ENCODE measurements around the gene PTX4. TPM values are rescaled to one million over a fixed set of nuclear protein-coding genes. Genes with fewer than 3 reads are reported as not detected.

Gene PTX4
- total RNA-seq, 1 experiment from 2014 or later: 0.22 TPM

DNA sequence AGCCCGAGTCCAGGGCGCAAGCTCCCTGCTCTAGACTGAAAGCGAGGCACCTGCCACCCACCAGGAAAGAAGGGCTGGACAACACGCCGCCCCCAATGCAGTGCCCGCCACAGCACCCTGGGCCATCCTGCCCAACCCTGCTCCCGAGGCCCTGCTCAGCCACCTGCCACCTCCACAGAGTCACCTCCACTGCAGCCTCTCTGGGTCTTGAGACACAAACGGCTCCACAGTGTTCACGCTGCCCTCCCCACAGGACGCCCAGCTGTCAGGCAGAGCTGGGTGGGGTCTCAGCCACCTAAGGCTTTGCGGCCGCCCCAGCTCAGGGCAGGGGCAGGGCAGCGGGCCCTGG is 23.2 kb downstream of the PTX4 start:
- no peaks in the 10 kb centered on the region for H3K9me3 ChIP-seq (ENCODE audit: low read length)
- no peak overlapping the region for H3K9ac ChIP-seq (ENCODE audit: low read length)
- no peaks in the 10 kb centered on the region for H3K9me2 ChIP-seq (replicated peaks; ENCODE audit: low read length)
- ChIA-PET CTCF (no interaction called here), POLR2A (ENCODE audit: unreplicated experiment) (no interaction called here)
- intact Hi-C loops (cut with micrococcal nuclease): no loop called here
- ATAC-seq (no peak), DNase-seq (no peak)
- no peaks in the 10 kb centered on the region for H3K27me3 ChIP-seq (ENCODE audit: low read length)
- H4K20me1 ChIP-seq (ENCODE audit: low read length): no peaks in the 10 kb centered on the region
- no peak overlapping the region for H3K4me2 ChIP-seq (ENCODE audit: low read length)
- H3K4me1 ChIP-seq (ENCODE audit: insufficient read depth, low read length): no peaks in the 10 kb centered on the region; the same call in 1 of the 2 replicates
- no peak overlapping the region for H2AFZ ChIP-seq (ENCODE audit: low read length)
- no peaks in the 10 kb centered on the region for H3F3A ChIP-seq (ENCODE audit: low read length, unreplicated experiment)
- peaks cover 17% of the 10 kb centered on the region; the same call in 1 of the 2 replicates for H3K79me2 ChIP-seq (ENCODE audit: low read length)
- TF ChIP-seq EZH2phosphoT487 (IDR thresholded peaks at IDR 0.05; ENCODE audit: borderline replicate concordance, low read length) (no peak), EZH2 (IDR thresholded peaks at IDR 0.05; ENCODE audit: low read length, unreplicated experiment) (no peak)
- TF ChIP-seq, protein P1, sequence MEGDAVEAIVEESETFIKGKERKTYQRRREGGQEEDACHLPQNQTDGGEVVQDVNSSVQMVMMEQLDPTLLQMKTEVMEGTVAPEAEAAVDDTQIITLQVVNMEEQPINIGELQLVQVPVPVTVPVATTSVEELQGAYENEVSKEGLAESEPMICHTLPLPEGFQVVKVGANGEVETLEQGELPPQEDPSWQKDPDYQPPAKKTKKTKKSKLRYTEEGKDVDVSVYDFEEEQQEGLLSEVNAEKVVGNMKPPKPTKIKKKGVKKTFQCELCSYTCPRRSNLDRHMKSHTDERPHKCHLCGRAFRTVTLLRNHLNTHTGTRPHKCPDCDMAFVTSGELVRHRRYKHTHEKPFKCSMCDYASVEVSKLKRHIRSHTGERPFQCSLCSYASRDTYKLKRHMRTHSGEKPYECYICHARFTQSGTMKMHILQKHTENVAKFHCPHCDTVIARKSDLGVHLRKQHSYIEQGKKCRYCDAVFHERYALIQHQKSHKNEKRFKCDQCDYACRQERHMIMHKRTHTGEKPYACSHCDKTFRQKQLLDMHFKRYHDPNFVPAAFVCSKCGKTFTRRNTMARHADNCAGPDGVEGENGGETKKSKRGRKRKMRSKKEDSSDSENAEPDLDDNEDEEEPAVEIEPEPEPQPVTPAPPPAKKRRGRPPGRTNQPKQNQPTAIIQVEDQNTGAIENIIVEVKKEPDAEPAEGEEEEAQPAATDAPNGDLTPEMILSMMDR (conservative IDR thresholded peaks at IDR 0.05; ENCODE audit: low read depth, low read length): no peak
- no peaks in the 10 kb centered on the region for H3K36me3 ChIP-seq (ENCODE audit: low read depth, low read length)
- H3K27ac ChIP-seq (ENCODE audit: low read length): no peak overlapping the region
- BruUV-seq (replicated peaks): no TSS peak
- H3K4me3 ChIP-seq (ENCODE audit: low read length): no peak overlapping the region

DNA sequence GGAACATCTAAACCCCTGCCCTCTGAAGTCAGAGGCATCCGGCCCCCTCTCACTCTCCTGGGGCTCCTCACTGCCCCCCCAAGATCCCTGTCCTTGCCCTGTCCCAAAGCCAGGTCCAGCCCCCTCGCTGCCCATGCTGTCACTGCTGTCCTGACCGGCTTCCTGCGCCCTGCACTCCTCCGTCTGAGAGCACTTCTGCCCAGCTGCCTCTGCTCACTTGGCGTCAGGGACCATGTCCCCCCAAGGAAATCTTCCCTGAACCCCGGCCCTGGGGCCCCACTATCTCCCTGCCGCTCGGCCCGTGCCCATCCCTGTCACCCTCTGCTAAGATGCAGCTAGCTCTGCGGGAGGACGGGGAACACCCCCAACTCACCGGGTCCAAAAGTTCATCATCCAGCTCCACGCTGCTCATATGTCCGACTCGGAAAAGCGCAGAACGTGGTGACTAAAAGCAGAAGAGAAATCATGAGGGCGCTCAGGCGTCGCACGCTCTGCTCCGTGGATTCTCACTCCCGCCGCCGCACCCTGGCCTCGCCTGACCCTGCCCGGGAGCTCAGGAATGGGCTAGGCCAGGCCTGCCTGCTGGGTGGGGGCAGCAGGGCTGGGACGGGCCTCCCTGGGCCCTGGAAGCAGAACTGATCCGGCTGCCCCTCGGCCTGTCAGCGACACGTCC is 23.7 kb downstream of the PTX4 start:
- no peak overlapping the region for H2AFZ ChIP-seq (ENCODE audit: low read length)
- intact Hi-C loops (cut with micrococcal nuclease): no loop called here
- H3K27me3 ChIP-seq (ENCODE audit: low read length): no peaks in the 10 kb centered on the region
- H3F3A ChIP-seq (ENCODE audit: low read length, unreplicated experiment): no peaks in the 10 kb centered on the region
- ATAC-seq (no peak), DNase-seq (no peak)
- peaks cover 16% of the 10 kb centered on the region; the same call in 1 of the 2 replicates for H3K79me2 ChIP-seq (ENCODE audit: low read length)
- H3K9ac ChIP-seq (ENCODE audit: low read length): no peak overlapping the region
- TF ChIP-seq EZH2phosphoT487 (IDR thresholded peaks at IDR 0.05; ENCODE audit: borderline replicate concordance, low read length) (no peak), EZH2 (IDR thresholded peaks at IDR 0.05; ENCODE audit: low read length, unreplicated experiment) (no peak)
- TF ChIP-seq, protein P1 (conservative IDR thresholded peaks at IDR 0.05; ENCODE audit: low read depth, low read length): no peak
- no peaks in the 10 kb centered on the region for H4K20me1 ChIP-seq (ENCODE audit: low read length)
- no peaks in the 10 kb centered on the region for H3K36me3 ChIP-seq (ENCODE audit: low read depth, low read length)
- H3K4me1 ChIP-seq (ENCODE audit: insufficient read depth, low read length): no peaks in the 10 kb centered on the region; the same call in 1 of the 2 replicates
- no TSS peak for BruUV-seq (replicated peaks)
- no peaks in the 10 kb centered on the region for H3K9me2 ChIP-seq (replicated peaks; ENCODE audit: low read length)
- no peaks in the 10 kb centered on the region for H3K9me3 ChIP-seq (ENCODE audit: low read length)
- POLR2A ChIA-PET (ENCODE audit: unreplicated experiment): no interaction called here
- CTCF ChIA-PET: no interaction called here
- no peak overlapping the region for H3K27ac ChIP-seq (ENCODE audit: low read length)
- H3K4me2 ChIP-seq (ENCODE audit: low read length): no peak overlapping the region
- no peak overlapping the region for H3K4me3 ChIP-seq (ENCODE audit: low read length)

DNA sequence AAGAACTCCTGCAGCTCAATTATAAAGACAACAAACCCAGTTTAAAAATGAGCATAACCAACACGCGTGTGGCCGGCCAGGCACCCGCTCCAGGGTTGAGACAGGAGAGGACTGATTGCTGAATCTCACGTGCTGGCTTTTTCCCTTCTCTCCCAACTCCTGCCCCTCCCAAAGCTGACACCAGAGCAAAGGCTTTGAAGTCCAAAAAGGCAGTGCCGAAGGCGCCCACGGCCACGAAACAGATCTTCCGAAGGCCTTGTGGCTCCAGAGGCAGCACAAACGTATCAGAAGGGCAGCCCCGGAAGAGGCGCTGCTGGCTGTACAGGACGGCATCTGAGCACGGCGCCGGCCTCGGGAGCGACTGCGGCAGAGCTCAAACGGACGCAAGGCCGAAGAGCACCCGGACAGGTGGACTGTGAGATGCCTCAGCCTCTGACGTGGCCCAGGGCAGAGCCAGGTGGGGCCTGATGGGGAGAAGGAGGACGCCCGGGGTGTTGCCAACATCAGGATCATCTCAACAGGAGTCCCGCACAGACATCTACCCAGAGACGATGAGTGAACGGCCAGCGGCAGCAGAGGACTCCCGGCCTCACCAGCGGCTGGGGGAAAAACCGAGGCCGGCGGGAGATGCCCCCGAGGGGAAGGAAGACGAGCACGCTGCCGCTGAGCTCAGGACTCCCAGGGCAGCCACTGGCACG is 24.4 kb downstream of the PTX4 start:
- H4K20me1 ChIP-seq (ENCODE audit: low read length): no peaks in the 10 kb centered on the region
- no peaks in the 10 kb centered on the region for H3K9me3 ChIP-seq (ENCODE audit: low read length)
- no peak overlapping the region for H3K9ac ChIP-seq (ENCODE audit: low read length)
- H3K79me2 ChIP-seq (ENCODE audit: low read length): 0 out of 2 replicates have a peak, but pooled peaks cover 11% of the 10 kb centered on the region
- DNase-seq (no peak), ATAC-seq (no peak)
- no peak overlapping the region for H2AFZ ChIP-seq (ENCODE audit: low read length)
- H3K4me2 ChIP-seq (ENCODE audit: low read length): no peak overlapping the region
- H3K36me3 ChIP-seq (ENCODE audit: low read depth, low read length): no peaks in the 10 kb centered on the region
- BruUV-seq (replicated peaks): no TSS peak
- H3K4me3 ChIP-seq (ENCODE audit: low read length): no peak overlapping the region
- no peak overlapping the region for H3K27ac ChIP-seq (ENCODE audit: low read length)
- H3F3A ChIP-seq (ENCODE audit: low read length, unreplicated experiment): no peaks in the 10 kb centered on the region
- ChIA-PET CTCF (no interaction called here), POLR2A (ENCODE audit: unreplicated experiment) (no interaction called here)
- H3K4me1 ChIP-seq (ENCODE audit: insufficient read depth, low read length): no peaks in the 10 kb centered on the region; the same call in 1 of the 2 replicates
- no peaks in the 10 kb centered on the region for H3K9me2 ChIP-seq (replicated peaks; ENCODE audit: low read length)
- intact Hi-C loops (cut with micrococcal nuclease): no loop called here
- TF ChIP-seq EZH2phosphoT487 (IDR thresholded peaks at IDR 0.05; ENCODE audit: borderline replicate concordance, low read length): no peak
- TF ChIP-seq, protein P1 (conservative IDR thresholded peaks at IDR 0.05; ENCODE audit: low read depth, low read length): no peak
- no peak for TF ChIP-seq EZH2 (IDR thresholded peaks at IDR 0.05; ENCODE audit: low read length, unreplicated experiment)
- H3K27me3 ChIP-seq (ENCODE audit: low read length): no peaks in the 10 kb centered on the region

Measured in PC-3 (cell line).